Breast epithelium (tissue), 4 donors: ENCODE results near the gene OGDHL. TPM values are rescaled to one million over a fixed set of nuclear protein-coding genes. Genes with fewer than 3 reads are reported as not detected.

Experiments
- DNase-seq, 2 donors: peaks; one replicate each; pipeline ENCODE4 v3.0.0-alpha.2; 2019; ENCODE audit warnings: low spot score in 2 of 2
- H3K27ac ChIP-seq, 2 donors: fragments of 200-600 bp; sonication (generic) in 1 of 2; one replicate each; pipeline ENCODE4 v1.5.1; 2016 to 2019; ENCODE audit warnings: mild to moderate bottlenecking in 1 of 2
- H3K27me3 ChIP-seq, 2 donors: fragments of 200-600 bp; sonication (generic) in 1 of 2; one replicate each; pipeline versions ENCODE4 v1.5.1 to v1.6.0; 2017 to 2019; ENCODE audit warnings: control low read depth in 1 of 2, mild to moderate bottlenecking in 1 of 2
- H3K36me3 ChIP-seq: fragments of 200-600 bp; one replicate; pipeline ENCODE4 v1.5.1; 2019
- H3K4me1 ChIP-seq, 2 donors: fragments of 200-600 bp; sonication (generic); one replicate each; pipeline ENCODE4 v1.5.1; 2016 to 2019; ENCODE audit warnings: control low read depth in 1 of 2
- H3K4me3 ChIP-seq, 3 donors: fragments of 200-600 bp; sonication (generic); 1 replicate in 2 of 3; 2 replicates in 1 of 3; pipeline ENCODE4 v1.5.1; 2016 to 2019; ENCODE audit warnings: mild to moderate bottlenecking in 3 of 3, moderate library complexity in 2 of 3
- H3K9me3 ChIP-seq, 2 donors: fragments of 200-600 bp; sonication (generic) in 1 of 2; one replicate each; pipeline ENCODE4 v1.5.1; 2016 to 2019; ENCODE audit warnings: control low read depth in 1 of 2
- POLR2A ChIP-seq: fragments of 450-650 bp; IDR thresholded peaks from one replicate; pipeline ENCODE4 v1.6.1; 2016; ENCODE audit warnings: antibody characterized with exemption, mild to moderate bottlenecking, moderate library complexity
- POLR2AphosphoS5 ChIP-seq, 3 donors: sonication (generic); formaldehyde crosslinking; IDR thresholded peaks; one replicate each; pipeline ENCODE4 v1.6.1; 2017; ENCODE audit warnings: antibody characterized with exemption in 3 of 3
- intact Hi-C: fragments of 100-400 bp; cut with DNase I; formaldehyde crosslinking; loops from one replicate; pipeline ENCODE4 v1.15.1; 2023; ENCODE audit warnings: low total_unique reads
- total RNA-seq, 3 donors: library from RNA; depleted of rRNA; stranded (reverse); fragments of >200 nt; gene quantifications; one replicate each; pipeline ENCODE4 v1.1.0, GENCODE V29; 2016
- TF ChIP-seq, protein P1 (sequence below), 3 donors: fragments of 450-650 bp; IDR thresholded peaks; one replicate each; pipeline ENCODE4 v1.5.1; 2016 to 2017; ENCODE audit warnings: antibody characterized with exemption in 3 of 3, mild to moderate bottlenecking in 3 of 3, moderate library complexity in 3 of 3

Gene OGDHL
- total RNA-seq, 3 donors from 2014 or later, result not detected

DNA sequence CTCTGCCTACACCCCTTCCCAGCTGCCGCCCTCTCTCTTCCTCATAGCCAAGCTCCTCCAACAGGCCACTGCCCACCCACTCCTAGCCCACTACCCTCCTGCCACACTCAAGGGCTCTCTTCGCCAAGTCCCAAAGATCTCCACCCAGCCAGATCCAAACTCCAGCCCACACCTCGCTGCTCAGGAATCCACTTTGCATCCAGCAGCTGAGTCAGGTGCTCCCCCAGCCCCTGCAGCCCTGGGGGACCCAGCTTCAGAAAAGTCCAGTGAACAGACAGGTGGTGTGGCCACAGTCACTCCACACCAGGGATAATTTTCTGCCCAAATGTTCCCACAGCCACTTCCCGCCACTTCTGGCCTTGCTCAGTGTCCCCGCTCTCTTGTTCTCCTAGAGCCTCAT is 10.9 kb downstream of the OGDHL start:
- Histone ChIP-seq H3K4me3 (no peak overlapping the region), H3K4me1 (no peaks in the 10 kb centered on the region), H3K9me3 (no peaks in the 10 kb centered on the region), H3K27ac (no peak overlapping the region), H3K27me3 (no peaks in the 10 kb centered on the region), H3K36me3 (no peaks in the 10 kb centered on the region)
- no peak for TF ChIP-seq POLR2A
- TF ChIP-seq POLR2AphosphoS5 (IDR thresholded peaks at IDR 0.05), result no peak
- TF ChIP-seq, protein P1, sequence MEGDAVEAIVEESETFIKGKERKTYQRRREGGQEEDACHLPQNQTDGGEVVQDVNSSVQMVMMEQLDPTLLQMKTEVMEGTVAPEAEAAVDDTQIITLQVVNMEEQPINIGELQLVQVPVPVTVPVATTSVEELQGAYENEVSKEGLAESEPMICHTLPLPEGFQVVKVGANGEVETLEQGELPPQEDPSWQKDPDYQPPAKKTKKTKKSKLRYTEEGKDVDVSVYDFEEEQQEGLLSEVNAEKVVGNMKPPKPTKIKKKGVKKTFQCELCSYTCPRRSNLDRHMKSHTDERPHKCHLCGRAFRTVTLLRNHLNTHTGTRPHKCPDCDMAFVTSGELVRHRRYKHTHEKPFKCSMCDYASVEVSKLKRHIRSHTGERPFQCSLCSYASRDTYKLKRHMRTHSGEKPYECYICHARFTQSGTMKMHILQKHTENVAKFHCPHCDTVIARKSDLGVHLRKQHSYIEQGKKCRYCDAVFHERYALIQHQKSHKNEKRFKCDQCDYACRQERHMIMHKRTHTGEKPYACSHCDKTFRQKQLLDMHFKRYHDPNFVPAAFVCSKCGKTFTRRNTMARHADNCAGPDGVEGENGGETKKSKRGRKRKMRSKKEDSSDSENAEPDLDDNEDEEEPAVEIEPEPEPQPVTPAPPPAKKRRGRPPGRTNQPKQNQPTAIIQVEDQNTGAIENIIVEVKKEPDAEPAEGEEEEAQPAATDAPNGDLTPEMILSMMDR (IDR thresholded peaks at IDR 0.05), result no peak
- intact Hi-C loops, result no loop called here
- no peak for DNase-seq

DNA sequence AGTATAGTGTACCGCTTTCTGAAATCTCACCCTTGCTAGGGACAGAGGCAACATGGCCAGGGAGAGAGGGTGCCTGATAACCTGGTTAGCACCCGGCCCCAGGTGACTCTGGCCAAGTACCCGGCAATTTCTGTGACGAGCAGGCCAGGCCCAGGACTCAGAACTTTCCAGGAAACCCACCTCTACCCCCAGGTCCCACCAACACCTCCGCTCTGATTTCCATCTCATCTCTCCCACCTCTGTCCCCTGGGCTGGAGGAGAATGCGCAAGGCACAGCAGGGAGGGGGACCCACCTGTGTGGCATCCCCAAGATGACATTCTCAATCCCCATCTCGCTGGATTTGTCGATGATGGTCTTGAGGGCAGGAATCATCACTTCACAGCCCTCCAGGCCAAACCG is 11.6 kb downstream of the OGDHL start:
- H3K27me3 ChIP-seq, result no peaks in the 10 kb centered on the region
- H3K9me3 ChIP-seq, result no peaks in the 10 kb centered on the region
- no peaks in the 10 kb centered on the region for H3K4me1 ChIP-seq
- intact Hi-C loops, result no loop called here
- no peak overlapping the region for H3K4me3 ChIP-seq
- H3K27ac ChIP-seq, result no peak overlapping the region
- H3K36me3 ChIP-seq, result no peaks in the 10 kb centered on the region
- no peak for DNase-seq
- TF ChIP-seq, protein P1 (IDR thresholded peaks at IDR 0.05), result no peak
- TF ChIP-seq POLR2AphosphoS5 (IDR thresholded peaks at IDR 0.05) (no peak), POLR2A (no peak)

DNA sequence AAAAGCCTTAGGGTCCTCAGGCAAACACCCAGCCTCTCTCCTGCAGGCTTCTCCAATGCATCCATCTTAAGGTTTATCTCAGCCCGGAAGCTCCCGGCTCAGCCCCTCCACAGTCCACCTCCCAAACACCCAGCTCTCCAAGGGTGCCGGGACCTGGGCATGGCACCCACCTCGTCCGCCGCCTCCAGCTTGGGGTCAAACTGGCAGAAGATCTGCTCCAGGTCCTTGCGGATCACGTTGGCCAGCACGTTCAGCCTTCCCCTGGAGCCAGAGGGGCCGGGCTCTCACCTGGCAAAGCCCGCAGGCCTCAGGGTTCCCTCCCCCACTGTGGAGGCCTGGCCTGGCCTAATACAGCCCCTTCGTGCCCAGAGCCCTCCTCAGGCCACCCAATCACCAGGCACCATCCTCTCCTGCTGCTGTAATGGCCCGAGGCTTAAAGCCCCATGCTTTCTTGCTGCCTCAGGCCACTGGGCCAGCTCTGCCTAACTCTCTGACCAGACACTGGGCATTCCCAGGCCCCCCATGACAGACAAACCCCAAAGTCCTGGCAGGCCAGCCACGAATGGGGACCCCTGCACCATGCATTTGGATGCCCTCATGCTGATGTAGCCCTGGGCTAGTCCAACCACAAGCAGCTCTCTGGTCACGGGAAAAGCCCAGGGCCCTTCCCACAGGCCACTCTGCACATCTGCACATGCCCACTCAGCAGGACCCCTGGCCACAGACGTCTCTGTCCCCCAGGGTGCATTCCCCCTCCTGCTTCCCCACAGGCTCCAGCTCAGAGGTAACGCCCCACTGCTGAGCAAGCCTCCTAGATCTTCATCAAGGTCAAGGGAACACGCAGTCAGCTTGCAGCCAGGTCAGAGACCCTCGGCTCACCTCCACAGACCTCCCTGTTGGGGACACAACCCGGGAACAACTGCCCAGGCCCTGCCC is 12.3 kb downstream of the OGDHL start:
- DNase-seq, result no peak

GRCh38 chr10:49749144-49749543 is 13.0 kb downstream of the OGDHL start:
- H3K9me3 ChIP-seq, result no peaks in the 10 kb centered on the region
- H3K36me3 ChIP-seq, result no peaks in the 10 kb centered on the region
- no peak overlapping the region for H3K4me3 ChIP-seq
- H3K27me3 ChIP-seq, result no peaks in the 10 kb centered on the region
- DNase-seq, result peak in 1 of 2 donors; percentile 3
- TF ChIP-seq POLR2A (no peak), POLR2AphosphoS5 (IDR thresholded peaks at IDR 0.05) (no peak)
- TF ChIP-seq, protein P1 (IDR thresholded peaks at IDR 0.05), result no peak
- intact Hi-C loops, result no loop called here
- H3K4me1 ChIP-seq, result no peaks in the 10 kb centered on the region
- H3K27ac ChIP-seq, result no peak overlapping the region

More for the DNA sequence above, 12.3 kb downstream of the OGDHL start:
- H3K4me3 ChIP-seq, result no peak overlapping the region
- intact Hi-C loops, result no loop called here
- TF ChIP-seq, protein P1 (IDR thresholded peaks at IDR 0.05), result no peak
- TF ChIP-seq POLR2AphosphoS5 (IDR thresholded peaks at IDR 0.05) (no peak), POLR2A (no peak)
- H3K4me1 ChIP-seq, result no peaks in the 10 kb centered on the region
- H3K9me3 ChIP-seq, result no peaks in the 10 kb centered on the region
- H3K36me3 ChIP-seq, result no peaks in the 10 kb centered on the region
- H3K27me3 ChIP-seq, result no peaks in the 10 kb centered on the region
- no peak overlapping the region for H3K27ac ChIP-seq

DNA sequence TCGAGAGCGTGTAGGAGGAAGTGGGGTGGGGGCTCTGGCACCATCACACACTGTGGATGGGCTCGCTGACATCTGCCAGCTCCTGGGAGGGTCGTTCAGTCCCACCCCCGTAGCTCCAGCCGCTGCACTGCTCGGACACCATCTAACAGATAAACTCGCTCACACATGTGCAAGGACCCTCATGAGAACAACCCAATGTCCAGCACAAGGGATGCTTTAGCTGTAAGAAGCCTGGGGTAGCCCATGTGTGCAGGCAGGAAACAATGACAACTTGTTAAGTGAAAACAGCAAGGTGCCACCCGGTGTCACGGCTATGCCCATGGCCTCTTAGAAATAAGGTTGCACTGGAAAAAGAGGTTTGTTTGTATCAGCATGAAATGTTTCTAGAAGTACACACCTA is 14.1 kb downstream of the OGDHL start:
- H3K27ac ChIP-seq, result no peak overlapping the region
- H3K4me3 ChIP-seq, result no peak overlapping the region
- TF ChIP-seq, protein P1 (IDR thresholded peaks at IDR 0.05), result no peak
- TF ChIP-seq POLR2A (no peak), POLR2AphosphoS5 (IDR thresholded peaks at IDR 0.05) (no peak)
- H3K27me3 ChIP-seq, result no peaks in the 10 kb centered on the region
- intact Hi-C loops, result no loop called here
- peak in 1 of 2 donors; percentile 9 for DNase-seq
- H3K4me1 ChIP-seq, result no peaks in the 10 kb centered on the region
- no peaks in the 10 kb centered on the region for H3K36me3 ChIP-seq
- no peaks in the 10 kb centered on the region for H3K9me3 ChIP-seq
